ENCODE data around the gene UNC5C. TPM values are rescaled to one million over a fixed set of nuclear protein-coding genes. Genes with fewer than 3 reads are reported as not detected.

The UNC5C gene
- total RNA-seq, 1 experiment from 2014 or later, result 0.11 TPM

- Histone ChIP-seq H3K4me1 (ENCODE audit: insufficient read depth, low read length, poor library complexity, severe bottlenecking) (no peaks in the 10 kb centered on the region), H3K27ac (ENCODE audit: low read depth, low read length, poor library complexity, severe bottlenecking) (no peak overlapping the region), H3K4me3 (ENCODE audit: low read depth, low read length, poor library complexity, severe bottlenecking) (no peak overlapping the region), H3K9me3 (ENCODE audit: low read depth, low read length, poor library complexity, severe bottlenecking) (no peaks in the 10 kb centered on the region), H3K36me3 (ENCODE audit: insufficient read depth, low read length, poor library complexity, severe bottlenecking) (no peaks in the 10 kb centered on the region), H3K27me3 (replicated peaks; ENCODE audit: insufficient read depth, low read depth, low read length, poor library complexity) (no peaks in the 10 kb centered on the region)
- ChIA-PET CTCF (interaction anchor here (0.6 kb wide), 1 partner anchor 339 kb away, joined by 10 read pairs; no protein-coding TSS in a partner anchor), POLR2A (ENCODE audit: low non-redundant PET) (no interaction called here)
- intact Hi-C loops (cut with micrococcal nuclease; ENCODE audit: unreplicated experiment), result no loop called here
- DNase-seq (ENCODE audit: low spot score), result no peak
- BruUV-seq (replicated peaks), result no TSS peak
- TF ChIP-seq CTCF (conservative IDR thresholded peaks at IDR 0.05; ENCODE audit: low read depth, low read length) (no peak), EZH2 (IDR thresholded peaks at IDR 0.05; ENCODE audit: borderline replicate concordance, low read depth, low read length, poor library complexity, severe bottlenecking) (no peak)
These were observed 390.1 kb downstream of the UNC5C start for GRCh38 chr4:95158626-95159025.

GRCh38 chr4:95158045-95158444 lies 390.7 kb downstream of the UNC5C start:
- TF ChIP-seq EZH2 (IDR thresholded peaks at IDR 0.05; ENCODE audit: borderline replicate concordance, low read depth, low read length, poor library complexity, severe bottlenecking) (no peak), CTCF (conservative IDR thresholded peaks at IDR 0.05; ENCODE audit: low read depth, low read length) (no peak)
- no peak for DNase-seq (ENCODE audit: low spot score)
- CTCF ChIA-PET, result no interaction called here
- Histone ChIP-seq H3K9me3 (ENCODE audit: low read depth, low read length, poor library complexity, severe bottlenecking) (no peaks in the 10 kb centered on the region), H3K4me1 (ENCODE audit: insufficient read depth, low read length, poor library complexity, severe bottlenecking) (no peaks in the 10 kb centered on the region), H3K27ac (ENCODE audit: low read depth, low read length, poor library complexity, severe bottlenecking) (no peak overlapping the region), H3K27me3 (replicated peaks; ENCODE audit: insufficient read depth, low read depth, low read length, poor library complexity) (no peaks in the 10 kb centered on the region), H3K4me3 (ENCODE audit: low read depth, low read length, poor library complexity, severe bottlenecking) (no peak overlapping the region), H3K36me3 (ENCODE audit: insufficient read depth, low read length, poor library complexity, severe bottlenecking) (no peaks in the 10 kb centered on the region)
- intact Hi-C loops (cut with micrococcal nuclease; ENCODE audit: unreplicated experiment), result no loop called here
- no TSS peak for BruUV-seq (replicated peaks)
- POLR2A ChIA-PET (ENCODE audit: low non-redundant PET), result no interaction called here

GRCh38 chr4:95157596-95157995 lies 391.2 kb downstream of the UNC5C start:
- H3K36me3 ChIP-seq (ENCODE audit: insufficient read depth, low read length, poor library complexity, severe bottlenecking), result no peaks in the 10 kb centered on the region
- H3K4me1 ChIP-seq (ENCODE audit: insufficient read depth, low read length, poor library complexity, severe bottlenecking), result no peaks in the 10 kb centered on the region
- no peak overlapping the region for H3K27ac ChIP-seq (ENCODE audit: low read depth, low read length, poor library complexity, severe bottlenecking)
- DNase-seq (ENCODE audit: low spot score), result no peak
- TF ChIP-seq CTCF (conservative IDR thresholded peaks at IDR 0.05; ENCODE audit: low read depth, low read length) (no peak), EZH2 (IDR thresholded peaks at IDR 0.05; ENCODE audit: borderline replicate concordance, low read depth, low read length, poor library complexity, severe bottlenecking) (no peak)
- ChIA-PET POLR2A (ENCODE audit: low non-redundant PET) (no interaction called here), CTCF (no interaction called here)
- no peaks in the 10 kb centered on the region for H3K27me3 ChIP-seq (replicated peaks; ENCODE audit: insufficient read depth, low read depth, low read length, poor library complexity)
- H3K4me3 ChIP-seq (ENCODE audit: low read depth, low read length, poor library complexity, severe bottlenecking), result no peak overlapping the region
- no peaks in the 10 kb centered on the region for H3K9me3 ChIP-seq (ENCODE audit: low read depth, low read length, poor library complexity, severe bottlenecking)
- BruUV-seq (replicated peaks), result no TSS peak
- intact Hi-C loops (cut with micrococcal nuclease; ENCODE audit: unreplicated experiment), result no loop called here
